ENCODE data around the gene RRP9. TPM values are rescaled to one million over a fixed set of nuclear protein-coding genes. Genes with fewer than 3 reads are reported as not detected.
A peak's percentile ranks its signal among the peaks of the same experiment; 100 is the strongest.

The RRP9 gene
- polyA plus RNA-seq, 1 donor from 2014 or later: 26.8 TPM

- Histone ChIP-seq H3K27ac (ENCODE audit: low read length) (peak within 1 kb of the TSS; percentile 70), H3K9me2 (ENCODE audit: insufficient read depth, low read length) (no peaks in the 10 kb centered on the region), H3F3A (ENCODE audit: insufficient read depth, low read length, poor library complexity, severe bottlenecking) (no peaks in the 10 kb centered on the region), H3K79me2 (replicated peaks; ENCODE audit: insufficient read depth, low read length) (peaks cover 31% of the 10 kb centered on the region), H3K9ac (ENCODE audit: low read length) (peak within 1 kb of the TSS; percentile 90), H3K36me3 (ENCODE audit: insufficient read depth, low read length) (no peaks in the 10 kb centered on the region), H4K20me1 (ENCODE audit: insufficient read depth) (no peaks in the 10 kb centered on the region), H3K4me3 (ENCODE audit: low read length) (peak within 1 kb of the TSS; percentile 74), H2AFZ (ENCODE audit: low read depth, low read length) (peak within 1 kb of the TSS; percentile 60), H3K27me3 (ENCODE audit: insufficient read depth, low read depth, low read length) (no peaks in the 10 kb centered on the region), H3K9me3 (ENCODE audit: low read length) (no peaks in the 10 kb centered on the region), H3K4me2 (ENCODE audit: low read length) (peak within 1 kb of the TSS; percentile 94)
- TF ChIP-seq RAD21 (conservative IDR thresholded peaks at IDR 0.05): no peak
- TF ChIP-seq POLR2AphosphoS5 (IDR thresholded peaks at IDR 0.05): peak; percentile 28
Observed at GRCh38 chr3:51967384-51968169, 25.9 kb upstream of the RRP9 start, which contains the start of gene PCBP4. TSS of gene PCBP4 (minus strand) at chr3:51967454. CDS start at chr3:51961240, 6,214 bp downstream.

GRCh38 chr3:51966922-51967383, 25.2 kb upstream of the RRP9 start:
- Histone ChIP-seq H3K9ac (ENCODE audit: low read length) (peak overlapping the region; percentile 87), H3K36me3 (ENCODE audit: insufficient read depth, low read length) (no peaks in the 10 kb centered on the region), H3K4me2 (ENCODE audit: low read length) (peak overlapping the region; percentile 94), H3K9me3 (ENCODE audit: low read length) (no peaks in the 10 kb centered on the region), H3K79me2 (replicated peaks; ENCODE audit: insufficient read depth, low read length) (peaks cover 31% of the 10 kb centered on the region), H4K20me1 (ENCODE audit: insufficient read depth) (no peaks in the 10 kb centered on the region), H3K27ac (ENCODE audit: low read length) (peak overlapping the region; percentile 67), H3F3A (ENCODE audit: insufficient read depth, low read length, poor library complexity, severe bottlenecking) (no peaks in the 10 kb centered on the region), H3K4me3 (ENCODE audit: low read length) (peak overlapping the region; percentile 74), H3K27me3 (ENCODE audit: insufficient read depth, low read depth, low read length) (no peaks in the 10 kb centered on the region), H2AFZ (ENCODE audit: low read depth, low read length) (peak overlapping the region; percentile 60), H3K9me2 (ENCODE audit: insufficient read depth, low read length) (no peaks in the 10 kb centered on the region)
- TF ChIP-seq CTCF (IDR thresholded peaks at IDR 0.05; ENCODE audit: poor library complexity, severe bottlenecking) (peak; percentile 22), MXI1 (conservative IDR thresholded peaks at IDR 0.05; ENCODE audit: poor library complexity, severe bottlenecking) (peak; percentile 52), REST (IDR thresholded peaks at IDR 0.05; ENCODE audit: borderline replicate concordance) (no peak), POLR2AphosphoS5 (IDR thresholded peaks at IDR 0.05) (no peak)

GRCh38 chr3:51966486-51966885, 24.8 kb upstream of the RRP9 start:
- peaks cover 31% of the 10 kb centered on the region for H3K79me2 ChIP-seq (replicated peaks; ENCODE audit: insufficient read depth, low read length)
- H2AFZ ChIP-seq (ENCODE audit: low read depth, low read length): peak overlapping the region; percentile 60
- peak overlapping the region; percentile 87 for H3K9ac ChIP-seq (ENCODE audit: low read length)
- H3F3A ChIP-seq (ENCODE audit: insufficient read depth, low read length, poor library complexity, severe bottlenecking): no peaks in the 10 kb centered on the region
- no peaks in the 10 kb centered on the region for H3K9me3 ChIP-seq (ENCODE audit: low read length)
- peak overlapping the region; percentile 67 for H3K27ac ChIP-seq (ENCODE audit: low read length)
- H3K4me2 ChIP-seq (ENCODE audit: low read length): peak overlapping the region; percentile 94
- no peaks in the 10 kb centered on the region for H3K36me3 ChIP-seq (ENCODE audit: insufficient read depth, low read length)
- no peaks in the 10 kb centered on the region for H4K20me1 ChIP-seq (ENCODE audit: insufficient read depth)
- peak overlapping the region; percentile 74 for H3K4me3 ChIP-seq (ENCODE audit: low read length)
- no peak for TF ChIP-seq RAD21 (conservative IDR thresholded peaks at IDR 0.05)
- TF ChIP-seq POLR2AphosphoS5 (IDR thresholded peaks at IDR 0.05): no peak
- TF ChIP-seq SMC3 (conservative IDR thresholded peaks at IDR 0.05; ENCODE audit: poor library complexity): no peak
- TF ChIP-seq REST (IDR thresholded peaks at IDR 0.05; ENCODE audit: borderline replicate concordance): no peak
- TF ChIP-seq EP300 (conservative IDR thresholded peaks at IDR 0.05; ENCODE audit: poor library complexity, severe bottlenecking): no peak
- no peak for TF ChIP-seq TAF1 (IDR thresholded peaks at IDR 0.05; ENCODE audit: low read depth)
- TF ChIP-seq MXI1 (conservative IDR thresholded peaks at IDR 0.05; ENCODE audit: poor library complexity, severe bottlenecking): no peak
- no peak for TF ChIP-seq EZH2 (IDR thresholded peaks at IDR 0.05; ENCODE audit: borderline replicate concordance, insufficient read depth, low read length, poor library complexity, severe bottlenecking)
- TF ChIP-seq CTCF (IDR thresholded peaks at IDR 0.05; ENCODE audit: poor library complexity, severe bottlenecking): no peak
- H3K27me3 ChIP-seq (ENCODE audit: insufficient read depth, low read depth, low read length): no peaks in the 10 kb centered on the region
- no peaks in the 10 kb centered on the region for H3K9me2 ChIP-seq (ENCODE audit: insufficient read depth, low read length)
